IPS-20b (cell line): Measurements from ENCODE around the gene ASB11.

Source experiments
- H3K27ac ChIP-seq: one replicate; pipeline ENCODE4 v1.5.1; 2013; ENCODE audit warnings: low read length
- H3K27me3 ChIP-seq: 2 replicates; pipeline ENCODE4 v1.6.1; 2013; ENCODE audit warnings: mild to moderate bottlenecking, low read length, inconsistent platforms; ENCODE audit not compliant: insufficient read depth
- H3K36me3 ChIP-seq: 2 replicates; pipeline ENCODE4 v1.6.1; 2013; ENCODE audit warnings: low read depth, mild to moderate bottlenecking, inconsistent platforms, low read length, moderate library complexity; ENCODE audit not compliant: insufficient read depth
- H3K4me1 ChIP-seq: 2 replicates; pipeline ENCODE4 v1.6.1; 2013; ENCODE audit warnings: mild to moderate bottlenecking, control low read depth, inconsistent platforms, low read length, moderate library complexity; ENCODE audit not compliant: insufficient read depth
- H3K4me3 ChIP-seq: 2 replicates; pipeline ENCODE4 v1.5.1; 2013; ENCODE audit warnings: mild to moderate bottlenecking, low read length, inconsistent platforms
- H3K9ac ChIP-seq: 2 replicates; pipeline ENCODE4 v1.6.1; 2013; ENCODE audit warnings: low read depth, mild to moderate bottlenecking, inconsistent platforms, low read length, moderate library complexity
- H3K9me3 ChIP-seq: 2 replicates; pipeline ENCODE4 v1.6.1; 2013; ENCODE audit warnings: mild to moderate bottlenecking, low read depth, low read length, inconsistent platforms; ENCODE audit not compliant: insufficient read depth

The ASB11 gene

DNA sequence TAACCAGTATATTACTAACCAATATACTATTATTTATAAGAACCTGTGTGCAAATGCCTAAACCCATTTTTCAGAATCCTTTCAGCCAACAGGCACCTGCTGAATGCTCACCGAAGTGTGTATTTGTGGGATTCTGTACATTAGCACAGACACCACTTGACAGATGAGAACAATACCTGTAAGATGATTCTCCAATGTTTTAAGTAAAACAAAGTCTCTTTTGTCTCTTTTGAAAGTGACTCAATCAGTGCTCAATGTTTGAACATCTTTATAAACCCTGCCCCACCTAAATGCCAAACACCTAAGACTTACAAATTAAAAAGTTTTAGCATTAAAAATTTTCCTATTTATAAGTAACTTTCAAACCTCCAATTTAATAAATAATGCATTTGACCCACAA, 46.3 kb downstream of the ASB11 start:
- Histone ChIP-seq H3K9ac (no peak overlapping the region), H3K27me3 (no peaks in the 10 kb centered on the region), H3K4me3 (no peak overlapping the region), H3K4me1 (no peaks in the 10 kb centered on the region), H3K27ac (no peak overlapping the region), H3K36me3 (no peaks in the 10 kb centered on the region), H3K9me3 (no peaks in the 10 kb centered on the region)

- Histone ChIP-seq H3K9ac (no peak overlapping the region), H3K9me3 (no peaks in the 10 kb centered on the region), H3K27me3 (no peaks in the 10 kb centered on the region)
Measured at GRCh38 chrX:15254852-15255251, 60.6 kb downstream of the ASB11 start.

GRCh38 chrX:15245896-15246295, 69.5 kb downstream of the ASB11 start:
- no peak overlapping the region for H3K9ac ChIP-seq
- H3K9me3 ChIP-seq, result no peaks in the 10 kb centered on the region
- H3K27me3 ChIP-seq, result no peaks in the 10 kb centered on the region
- no peaks in the 10 kb centered on the region for H3K36me3 ChIP-seq
- no peaks in the 10 kb centered on the region for H3K4me1 ChIP-seq
- no peak overlapping the region for H3K27ac ChIP-seq
- H3K4me3 ChIP-seq, result no peak overlapping the region

More at GRCh38 chrX:15254852-15255251, 60.6 kb downstream of the ASB11 start:
- H3K36me3 ChIP-seq, result no peaks in the 10 kb centered on the region
- H3K27ac ChIP-seq, result no peak overlapping the region
- H3K4me3 ChIP-seq, result no peak overlapping the region
- H3K4me1 ChIP-seq, result no peaks in the 10 kb centered on the region

DNA sequence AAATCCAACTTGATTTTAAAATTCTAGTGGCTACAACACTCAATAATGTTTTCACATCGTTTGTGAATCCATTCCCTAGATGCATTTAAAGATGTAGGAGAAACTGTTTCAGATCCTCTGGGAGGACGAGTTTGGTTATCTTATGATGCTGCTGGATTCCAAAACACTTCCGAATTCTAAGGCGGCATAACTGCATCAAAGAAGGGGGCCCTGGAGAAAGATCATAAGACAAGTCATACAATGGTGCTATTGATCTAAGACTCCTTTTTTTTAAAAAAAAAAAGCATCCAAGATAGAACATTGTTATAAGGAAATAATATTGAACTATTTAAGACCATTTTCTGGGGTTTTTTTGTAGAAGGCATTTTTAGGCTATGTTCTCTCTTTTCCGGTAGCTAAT, 71.0 kb downstream of the ASB11 start:
- Histone ChIP-seq H3K27me3 (no peaks in the 10 kb centered on the region), H3K9me3 (no peaks in the 10 kb centered on the region), H3K4me3 (no peak overlapping the region), H3K4me1 (no peaks in the 10 kb centered on the region), H3K27ac (no peak overlapping the region), H3K9ac (no peak overlapping the region), H3K36me3 (no peaks in the 10 kb centered on the region)

GRCh38 chrX:15242899-15243555, 72.4 kb downstream of the ASB11 start:
- H3K4me1 ChIP-seq, result no peaks in the 10 kb centered on the region
- H3K27me3 ChIP-seq, result no peaks in the 10 kb centered on the region
- no peaks in the 10 kb centered on the region for H3K36me3 ChIP-seq
- H3K27ac ChIP-seq, result no peak overlapping the region
- no peaks in the 10 kb centered on the region for H3K9me3 ChIP-seq
- H3K9ac ChIP-seq, result no peak overlapping the region
- H3K4me3 ChIP-seq, result no peak overlapping the region

DNA sequence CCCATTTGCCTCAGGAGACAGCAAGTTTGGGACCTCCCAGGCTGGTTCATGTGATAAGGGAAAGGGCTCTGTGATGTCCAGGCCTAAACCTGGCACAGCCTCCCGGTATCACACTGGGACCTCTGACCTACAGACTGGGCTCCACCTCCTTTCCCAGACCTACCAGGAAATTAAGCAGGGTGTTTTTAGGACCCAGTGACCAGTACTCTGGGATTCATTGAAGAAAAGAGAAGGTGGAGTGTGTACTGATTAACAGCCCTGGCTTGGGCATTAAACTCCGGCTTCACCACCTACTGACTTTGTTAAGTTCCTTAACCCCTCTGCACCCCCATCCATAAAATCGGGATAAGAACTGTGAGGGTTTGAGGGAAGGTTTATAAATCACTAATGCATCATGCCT, 74.1 kb downstream of the ASB11 start:
- Histone ChIP-seq H3K27me3 (no peaks in the 10 kb centered on the region), H3K27ac (no peak overlapping the region), H3K9ac (no peak overlapping the region), H3K4me3 (no peak overlapping the region), H3K36me3 (no peaks in the 10 kb centered on the region), H3K4me1 (no peaks in the 10 kb centered on the region), H3K9me3 (no peaks in the 10 kb centered on the region)

DNA sequence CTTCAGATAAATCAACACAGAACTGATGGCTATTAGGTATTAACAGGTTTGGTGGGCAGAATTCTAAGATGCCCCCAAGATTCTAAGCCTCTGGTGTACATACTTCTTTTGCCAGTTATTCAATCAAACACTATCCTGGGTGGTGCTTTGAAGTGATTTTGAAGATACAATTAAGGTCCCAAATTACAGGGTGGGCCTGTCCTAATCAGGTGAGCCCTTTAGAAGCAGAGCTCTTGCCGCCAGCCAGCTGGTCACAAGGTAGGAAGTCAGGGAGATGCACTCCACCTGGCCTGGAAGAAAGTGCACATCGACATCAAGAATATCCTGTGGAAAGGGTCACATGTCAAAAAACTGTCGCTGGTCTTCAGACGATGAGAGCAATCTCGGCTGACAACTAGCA, 75.0 kb downstream of the ASB11 start:
- no peaks in the 10 kb centered on the region for H3K9me3 ChIP-seq
- no peaks in the 10 kb centered on the region for H3K4me1 ChIP-seq
- H3K36me3 ChIP-seq, result no peaks in the 10 kb centered on the region
- no peak overlapping the region for H3K27ac ChIP-seq
- no peak overlapping the region for H3K9ac ChIP-seq
- no peak overlapping the region for H3K4me3 ChIP-seq
- no peaks in the 10 kb centered on the region for H3K27me3 ChIP-seq

- no peaks in the 10 kb centered on the region for H3K36me3 ChIP-seq
- no peak overlapping the region for H3K4me3 ChIP-seq
- no peaks in the 10 kb centered on the region for H3K9me3 ChIP-seq
- no peak overlapping the region for H3K27ac ChIP-seq
- no peaks in the 10 kb centered on the region for H3K4me1 ChIP-seq
- no peaks in the 10 kb centered on the region for H3K27me3 ChIP-seq
- no peak overlapping the region for H3K9ac ChIP-seq
Measured at GRCh38 chrX:15236146-15236545, 79.3 kb downstream of the ASB11 start.

DNA sequence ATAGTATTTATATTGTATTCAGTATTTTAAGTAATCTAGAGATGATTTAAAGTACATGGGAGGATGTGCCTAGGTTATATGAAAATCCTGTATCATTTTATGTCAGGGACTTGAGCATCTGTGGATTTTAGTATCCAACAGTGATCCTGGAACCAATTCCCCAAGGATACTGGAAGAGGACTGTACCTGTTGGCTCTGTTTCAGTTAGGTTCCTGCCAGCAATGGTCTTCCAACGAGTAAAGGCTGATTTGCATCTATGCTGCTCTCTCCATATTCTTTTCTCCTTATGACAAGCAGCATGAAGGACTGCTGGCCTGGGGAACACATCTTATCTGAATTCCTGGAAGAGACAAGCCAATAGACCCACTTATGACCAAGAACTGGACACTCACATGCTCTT, 80.4 kb downstream of the ASB11 start:
- no peaks in the 10 kb centered on the region for H3K27me3 ChIP-seq
- no peaks in the 10 kb centered on the region for H3K4me1 ChIP-seq
- no peaks in the 10 kb centered on the region for H3K9me3 ChIP-seq
- H3K27ac ChIP-seq, result no peak overlapping the region
- no peak overlapping the region for H3K9ac ChIP-seq
- H3K36me3 ChIP-seq, result no peaks in the 10 kb centered on the region
- H3K4me3 ChIP-seq, result no peak overlapping the region

DNA sequence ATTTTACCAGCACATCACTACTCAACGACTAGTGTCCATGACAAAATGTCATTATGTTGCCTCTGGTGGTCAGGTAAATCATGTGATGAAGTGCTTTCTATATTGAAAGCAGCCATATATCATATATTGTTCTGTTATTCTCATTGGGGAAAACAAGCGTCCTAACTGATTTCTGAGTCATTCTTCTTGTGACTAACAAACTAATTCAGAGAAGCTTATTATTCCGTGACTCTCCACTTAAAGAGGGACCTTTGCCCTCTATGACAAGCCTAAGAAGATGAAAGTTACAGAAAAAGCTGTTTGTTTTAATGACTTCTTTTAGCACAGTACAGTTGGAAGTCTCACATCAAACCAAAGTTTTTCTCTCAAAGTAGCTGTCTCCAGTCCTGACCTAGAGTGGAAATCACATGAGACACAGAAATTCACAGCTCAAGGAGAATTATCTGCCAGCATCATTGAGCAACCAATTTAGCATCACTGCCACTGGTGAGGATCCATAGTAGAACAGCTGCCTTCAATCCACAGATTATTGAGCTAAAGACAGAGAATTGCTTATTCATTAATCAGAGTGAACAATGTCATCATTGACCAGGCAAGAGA, 81.9 kb downstream of the ASB11 start:
- Histone ChIP-seq H3K9me3 (no peaks in the 10 kb centered on the region), H3K27ac (no peak overlapping the region), H3K27me3 (no peaks in the 10 kb centered on the region), H3K9ac (no peak overlapping the region), H3K4me3 (no peak overlapping the region), H3K36me3 (no peaks in the 10 kb centered on the region), H3K4me1 (no peaks in the 10 kb centered on the region)
